IMR-90 (cell line): ENCODE data around the gene FHIP1A. TPM values are rescaled to one million over a fixed set of nuclear protein-coding genes. Genes with fewer than 3 reads are reported as not detected.

ENCODE experiments used
- ATAC-seq: fragments of 200-7000 bp; cut with Tn5 transposase; 2 replicates; pipeline ENCODE4 v1.9.1; 2020; ENCODE audit warnings: low read depth, mild to moderate bottlenecking, moderate library complexity
- BruUV-seq: library from RNA; stranded (reverse); fragments of 400-500 nt; replicated peaks from 2 replicates; lab custom pipeline; 2021; lab: Mats Ljungman, UMichigan
- CTCF ChIA-PET: fragments of 300-600 bp; formaldehyde crosslinking; extraction: SDS; loops from one replicate; lab custom pipeline; 2021; ENCODE audit warnings: antibody characterized with exemption; lab: Yijun Ruan, JAX
- POLR2A ChIA-PET: fragments of 300-600 bp; sonication (Branson Sonifier 250); formaldehyde crosslinking; loops from one replicate; lab custom pipeline; 2022; ENCODE audit warnings: antibody characterized with exemption; ENCODE audit not compliant: unreplicated experiment; lab: Charles Lee
- DNase-seq: peaks from one replicate; pipeline ENCODE4 v3.0.0; 2013
- H2AFZ ChIP-seq: replicated peaks from 2 replicates; pipeline ENCODE3; 2013; ENCODE audit warnings: low read length, mild to moderate bottlenecking; ENCODE audit not compliant: poor library complexity
- H2AK5ac ChIP-seq: 2 replicates; pipeline ENCODE4 v1.6.1; 2013; ENCODE audit warnings: low read depth, low read length, inconsistent platforms
- H2AK9ac ChIP-seq: replicated peaks from 2 replicates; pipeline ENCODE3; 2013; ENCODE audit warnings: mild to moderate bottlenecking, low read depth, low read length, moderate library complexity; ENCODE audit not compliant: poor library complexity
- H2BK120ac ChIP-seq: 2 replicates; pipeline ENCODE4 v1.6.1; 2013; ENCODE audit warnings: low read depth, low read length, inconsistent platforms
- H2BK15ac ChIP-seq: 3 replicates; pipeline ENCODE4 v1.6.1; 2013; ENCODE audit warnings: low read depth, low read length, inconsistent platforms
- H2BK20ac ChIP-seq: 2 replicates; pipeline ENCODE4 v1.6.1; 2013; ENCODE audit warnings: low read depth, mild to moderate bottlenecking, inconsistent platforms, low read length, moderate library complexity
- H2BK5ac ChIP-seq: 2 replicates; pipeline ENCODE4 v1.6.1; 2013; ENCODE audit warnings: mild to moderate bottlenecking, low read depth, low read length, inconsistent platforms; ENCODE audit not compliant: poor library complexity, severe bottlenecking
- H3K14ac ChIP-seq: replicated peaks from 2 replicates; pipeline ENCODE4 v1.6.1; 2013; ENCODE audit warnings: low read depth, low read length, inconsistent platforms
- H3K18ac ChIP-seq: 2 replicates; pipeline ENCODE4 v1.6.1; 2013; ENCODE audit warnings: low read depth, low read length, control low read depth
- H3K23ac ChIP-seq: 2 replicates; pipeline ENCODE4 v1.6.1; 2013; ENCODE audit warnings: low read depth, low read length, inconsistent platforms
- H3K27ac ChIP-seq: 2 replicates; pipeline ENCODE4 v1.5.1; 2013; ENCODE audit warnings: mild to moderate bottlenecking, control low read depth, low read length; ENCODE audit not compliant: insufficient read depth
- H3K27me3 ChIP-seq: 2 replicates; pipeline ENCODE4 v1.6.1; 2013; ENCODE audit warnings: low read length; ENCODE audit not compliant: control insufficient read depth, insufficient read depth
- H3K36me3 ChIP-seq: 2 replicates; pipeline ENCODE4 v1.6.1; 2013; ENCODE audit warnings: low read length, mixed read lengths; ENCODE audit not compliant: control insufficient read depth, insufficient read depth
- H3K4ac ChIP-seq: 2 replicates; pipeline ENCODE4 v1.6.1; 2013; ENCODE audit warnings: low read depth, low read length, inconsistent platforms
- H3K4me1 ChIP-seq: 2 replicates; pipeline ENCODE4 v1.6.1; 2013; ENCODE audit warnings: low read length, mixed read lengths; ENCODE audit not compliant: control insufficient read depth, insufficient read depth
- H3K4me2 ChIP-seq: 2 replicates; pipeline ENCODE4 v1.6.1; 2013; ENCODE audit warnings: low read depth, mild to moderate bottlenecking, control low read depth, low read length, moderate library complexity
- H3K4me3 ChIP-seq: 2 replicates; pipeline ENCODE4 v1.5.1; 2013; ENCODE audit warnings: low read depth, mild to moderate bottlenecking, control low read depth, low read length, moderate library complexity; ENCODE audit not compliant: insufficient read depth
- H3K56ac ChIP-seq: 2 replicates; pipeline ENCODE4 v1.6.1; 2013; ENCODE audit warnings: low read length, inconsistent platforms; ENCODE audit not compliant: insufficient read depth; ENCODE audit errors: extremely low read depth
- H3K79me1 ChIP-seq, 2 experiments: 2 replicates each; pipeline ENCODE4 v1.6.1; 2013; ENCODE audit warnings: low read length in 2 of 2, inconsistent platforms in 1 of 2, low read depth in 1 of 2
- H3K9ac ChIP-seq: 2 replicates; pipeline ENCODE4 v1.6.1; 2013; ENCODE audit warnings: low read depth, low read length, control low read depth
- H3K9me1 ChIP-seq: 2 replicates; pipeline ENCODE4 v1.6.1; 2013; ENCODE audit warnings: low read length, inconsistent platforms; ENCODE audit not compliant: insufficient read depth
- H3K9me3 ChIP-seq: 2 replicates; pipeline ENCODE4 v1.6.1; 2013; ENCODE audit warnings: low read length; ENCODE audit not compliant: control insufficient read depth, insufficient read depth
- H4K20me1 ChIP-seq: 2 replicates; pipeline ENCODE4 v1.6.1; 2013; ENCODE audit warnings: low read length, inconsistent platforms; ENCODE audit not compliant: insufficient read depth
- H4K5ac ChIP-seq: 2 replicates; pipeline ENCODE4 v1.6.1; 2013; ENCODE audit warnings: mild to moderate bottlenecking, low read depth, low read length, control low read depth
- H4K8ac ChIP-seq, 2 experiments: 2 replicates each; pipeline ENCODE4 v1.6.1; 2013; ENCODE audit warnings: low read depth in 2 of 2, low read length in 2 of 2, control low read depth in 1 of 2, inconsistent platforms in 1 of 2
- H4K91ac ChIP-seq: 2 replicates; pipeline ENCODE4 v1.6.1; 2013; ENCODE audit warnings: low read depth, low read length, inconsistent platforms; ENCODE audit not compliant: insufficient read depth
- CEBPB ChIP-seq: IDR thresholded peaks from 2 replicates; pipeline ENCODE4 v1.6.1; 2012; ENCODE audit warnings: low read depth, low read length, improper control_type of control experiment
- MAFK ChIP-seq: IDR thresholded peaks from 2 replicates; pipeline ENCODE4 v1.6.1; 2012; ENCODE audit warnings: low read depth, low read length, improper control_type of control experiment
- NFE2L2 ChIP-seq: fragments of 150-350 bp; IDR thresholded peaks from 2 replicates; pipeline ENCODE4 v1.6.1; 2016; ENCODE audit warnings: low read depth, mild to moderate bottlenecking, low read length
- RAD21 ChIP-seq: IDR thresholded peaks from 2 replicates; pipeline ENCODE4 v1.6.1; 2012; ENCODE audit warnings: low read length, improper control_type of control experiment
- SMC3 ChIP-seq: fragments of 150-350 bp; IDR thresholded peaks from 2 replicates; pipeline ENCODE4 v1.6.1; 2016; ENCODE audit warnings: low read depth, mild to moderate bottlenecking, antibody characterized with exemption, low read length, moderate library complexity
- WGBS, 2 experiments: methylation state at CpG; one replicate each; pipeline versions ENCODE4 v1.1.5 to v1.1.7; 2013; ENCODE audit warnings: missing lambda C conversion rate in 2 of 2; ENCODE audit not compliant: insufficient read length in 1 of 2; ENCODE audit errors: extremely low coverage in 2 of 2; 5-methylcytosine and 5-hydroxymethylcytosine counted together
- dilution Hi-C: fragments of 300-500 bp; cut with HindIII; formaldehyde crosslinking; loops from one replicate; pipeline ENCODE4 v1.14.3; 2018; ENCODE audit warnings: low sequenced_read_pairs; ENCODE audit not compliant: unreplicated experiment
- in situ Hi-C: fragments of 300-500 bp; cut with MboI; formaldehyde crosslinking; loops from 3 replicates; pipeline ENCODE4 v1.14.3; 2019; ENCODE audit warnings: low sequenced_read_pairs, inconsistent platforms, mixed read lengths
- intact Hi-C: fragments of 100-400 bp; cut with micrococcal nuclease; formaldehyde crosslinking; loops from 2 replicates; pipeline ENCODE4 v1.10.0; 2022
- polyA plus RNA-seq, 3 experiments: library from polyadenylated mRNA; depleted of rRNA; stranded (reverse); fragments of >200 nt; gene quantifications; 2 replicates each; pipeline ENCODE4 v1.2.3, GENCODE V29; 2012; ENCODE audit warnings: low replicate concordance in 1 of 3
- total RNA-seq: library from RNA; depleted of rRNA; stranded (reverse); fragments of >200 nt; gene quantifications from 2 replicates; pipeline ENCODE4 v1.2.3, GENCODE V29; 2012

Gene FHIP1A
- total and polyA plus RNA-seq, 2 of the 4 experiments (the other 2 are of a cell fraction), result 0.02 to 0.18 TPM

GRCh38 chr4:151409470-151410313, 716 bp downstream of the FHIP1A start:
- H3K14ac ChIP-seq, result no peak overlapping the region
- no peak overlapping the region for H3K4ac ChIP-seq
- no peak overlapping the region for H4K8ac ChIP-seq
- no peak overlapping the region for H3K56ac ChIP-seq
- ATAC-seq (no peak), DNase-seq (no peak)
- in situ Hi-C loops, result no loop called here
- no peaks in the 10 kb centered on the region; the same call in 1 of the 2 replicates for H3K9me3 ChIP-seq
- H3K36me3 ChIP-seq, result no peaks in the 10 kb centered on the region
- no peak overlapping the region for H2BK20ac ChIP-seq
- H3K4me2 ChIP-seq, result peak overlapping the region; percentile 53; the same call in 1 of the 2 replicates
- H3K79me1 ChIP-seq, result no peaks in the 10 kb centered on the region
- no TSS peak for BruUV-seq
- peaks cover 35% of the 10 kb centered on the region for H3K27me3 ChIP-seq
- H2BK5ac ChIP-seq, result no peak overlapping the region
- TF ChIP-seq CEBPB (no peak), NFE2L2 (no peak), MAFK (no peak), SMC3 (no peak), RAD21 (no peak)
- no peak overlapping the region for H2AK5ac ChIP-seq
- 28% methylated on average over 2 of the region's 27 CpGs; no CpG with 5 or more reads in 1 of the 2 experiments for WGBS, 2 experiments
- peak overlapping the region; percentile 74 for H2AFZ ChIP-seq
- H3K9me1 ChIP-seq, result no peaks in the 10 kb centered on the region
- no peak overlapping the region for H3K9ac ChIP-seq
- intact Hi-C loops, result no loop called here
- no peak overlapping the region for H4K91ac ChIP-seq
- dilution Hi-C loops, result no loop called here
- no peak overlapping the region for H4K5ac ChIP-seq
- no peak overlapping the region for H2BK120ac ChIP-seq
- H4K20me1 ChIP-seq, result no peaks in the 10 kb centered on the region
- H3K4me1 ChIP-seq, result peaks cover 3% of the 10 kb centered on the region; the same call in 1 of the 2 replicates
- H2AK9ac ChIP-seq, result no peak overlapping the region
- POLR2A ChIA-PET, result no interaction called here
- H3K23ac ChIP-seq, result peak overlapping the region; percentile 31; the same call in 1 of the 2 replicates
- no peak overlapping the region for H3K18ac ChIP-seq
- no peak overlapping the region for H3K27ac ChIP-seq
- CTCF ChIA-PET, result no interaction called here
- H2BK15ac ChIP-seq, result no peak overlapping the region
- H3K4me3 ChIP-seq, result peak overlapping the region; percentile 29; the same call in 1 of the 2 replicates
